Measurements from ENCODE around the gene CHORDC1. TPM values are rescaled to one million over a fixed set of nuclear protein-coding genes. Genes with fewer than 3 reads are reported as not detected.
"Not testable (repeated sequence)": the region's sequence is repeated elsewhere in the genome, so short reads cannot be mapped to it uniquely, and the experiment has no call there.

Gene CHORDC1
- polyA plus RNA-seq, 1 experiment, result 14.3 TPM

GRCh38 chr11:90171359-90171758, 51.5 kb downstream of the CHORDC1 start:
- no peak for TF ChIP-seq CTCF (IDR thresholded peaks at IDR 0.05; ENCODE audit: insufficient read depth, low read depth, low read length)
- ChIA-PET POLR2A (no interaction called here), CTCF (no interaction called here)
- Histone ChIP-seq H3K36me3 (ENCODE audit: control insufficient read depth, insufficient read depth, low read length) (no peaks in the 10 kb centered on the region), H3K27me3 (ENCODE audit: control insufficient read depth, insufficient read depth, low read length) (no peaks in the 10 kb centered on the region), H3K4me3 (ENCODE audit: low read depth, low read length) (no peak overlapping the region)
- no peak for DNase-seq (ENCODE audit: low read depth)

GRCh38 chr11:90168571-90168970, 54.3 kb downstream of the CHORDC1 start:
- Histone ChIP-seq H3K4me3 (ENCODE audit: low read depth, low read length) (no peak overlapping the region), H3K36me3 (ENCODE audit: control insufficient read depth, insufficient read depth, low read length) (no peaks in the 10 kb centered on the region), H3K27me3 (ENCODE audit: control insufficient read depth, insufficient read depth, low read length) (no peaks in the 10 kb centered on the region)
- DNase-seq (ENCODE audit: low read depth), result no peak
- ChIA-PET POLR2A (interaction anchor here (0.6 kb wide), 1 partner anchor 1777 kb away, joined by 9 read pairs; no protein-coding TSS in a partner anchor), CTCF (interaction anchor here (0.6 to 1.1 kb wide), 3 partner anchors 12 to 370 kb away, joined by 3 to 4 read pairs (median 4); no protein-coding TSS in a partner anchor)
- no peak for TF ChIP-seq CTCF (IDR thresholded peaks at IDR 0.05; ENCODE audit: insufficient read depth, low read depth, low read length)

- DNase-seq (ENCODE audit: low read depth); H3K27me3 ChIP-seq (ENCODE audit: control insufficient read depth, insufficient read depth, low read length); CTCF ChIA-PET; H3K36me3 ChIP-seq (ENCODE audit: control insufficient read depth, insufficient read depth, low read length); POLR2A ChIA-PET; H3K4me3 ChIP-seq (ENCODE audit: low read depth, low read length): not testable (repeated sequence)
Observed at GRCh38 chr11:90167704-90168103, 55.1 kb downstream of the CHORDC1 start.

- H3K27me3 ChIP-seq (ENCODE audit: control insufficient read depth, insufficient read depth, low read length); POLR2A ChIA-PET; H3K36me3 ChIP-seq (ENCODE audit: control insufficient read depth, insufficient read depth, low read length); H3K4me3 ChIP-seq (ENCODE audit: low read depth, low read length); DNase-seq (ENCODE audit: low read depth); CTCF ChIA-PET: not testable (repeated sequence)
Observed at GRCh38 chr11:90166982-90167573, 55.8 kb downstream of the CHORDC1 start.

Other genes with a start within 250 kb of the CHORDC1 start
- gene TRIM49C, start 191.9 kb downstream of the CHORDC1 start, polyA plus RNA-seq (2011; rRNA removed), result not detected in 2 replicates
- not detected in 2 replicates for gene UBTFL1, start 137.1 kb downstream of the CHORDC1 start, polyA plus RNA-seq (2011; rRNA removed)
- gene NAALAD2, start 88.4 kb downstream of the CHORDC1 start, polyA plus RNA-seq (2011; rRNA removed), result not detected in 2 replicates

Measured in BJ (cell line).